Activated T-helper 1 cell treated with Interleukin-2 at 50 U/mL for 16 hours (primary cell): Measurements from ENCODE around the gene SCAPER.
"Not testable (repeated sequence)": the region's sequence is repeated elsewhere in the genome, so short reads cannot be mapped to it uniquely, and the experiment has no call there.

ENCODE experiments used
- DNase-seq: peaks from one replicate; pipeline ENCODE4 v3.0.0-alpha.2; 2020; ENCODE audit warnings: low read depth

Gene SCAPER

GRCh38 chr15:76321602-76322001, 583.5 kb downstream of the SCAPER start:
- no peak for DNase-seq

GRCh38 chr15:76321171-76321570, 584.0 kb downstream of the SCAPER start:
- DNase-seq = no peak

DNA sequence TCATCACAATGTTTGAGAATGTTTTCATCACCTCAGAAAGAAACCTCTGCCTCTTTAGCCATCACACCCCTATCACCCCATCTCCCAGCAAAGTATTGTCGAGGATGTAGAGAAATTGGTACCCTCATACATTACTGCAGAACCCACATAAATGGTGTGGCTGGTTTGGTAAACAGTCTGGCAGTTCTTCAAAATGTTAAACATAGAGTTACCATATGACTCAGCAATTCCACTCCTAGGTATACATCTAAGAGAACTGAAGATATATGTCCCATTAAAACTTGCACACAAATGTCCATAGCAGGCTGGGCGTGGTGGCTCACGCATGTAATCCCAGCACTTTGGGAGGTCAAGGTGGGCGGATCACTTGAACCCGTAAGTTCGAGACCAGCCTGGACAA, 585.1 kb downstream of the SCAPER start:
- DNase-seq = no peak

GRCh38 chr15:76313731-76314130, 591.4 kb downstream of the SCAPER start:
- DNase-seq = no peak

GRCh38 chr15:76313175-76313567, 592.0 kb downstream of the SCAPER start:
- DNase-seq = not testable (repeated sequence)

GRCh38 chr15:76312540-76313174, 592.5 kb downstream of the SCAPER start:
- DNase-seq = no peak

DNA sequence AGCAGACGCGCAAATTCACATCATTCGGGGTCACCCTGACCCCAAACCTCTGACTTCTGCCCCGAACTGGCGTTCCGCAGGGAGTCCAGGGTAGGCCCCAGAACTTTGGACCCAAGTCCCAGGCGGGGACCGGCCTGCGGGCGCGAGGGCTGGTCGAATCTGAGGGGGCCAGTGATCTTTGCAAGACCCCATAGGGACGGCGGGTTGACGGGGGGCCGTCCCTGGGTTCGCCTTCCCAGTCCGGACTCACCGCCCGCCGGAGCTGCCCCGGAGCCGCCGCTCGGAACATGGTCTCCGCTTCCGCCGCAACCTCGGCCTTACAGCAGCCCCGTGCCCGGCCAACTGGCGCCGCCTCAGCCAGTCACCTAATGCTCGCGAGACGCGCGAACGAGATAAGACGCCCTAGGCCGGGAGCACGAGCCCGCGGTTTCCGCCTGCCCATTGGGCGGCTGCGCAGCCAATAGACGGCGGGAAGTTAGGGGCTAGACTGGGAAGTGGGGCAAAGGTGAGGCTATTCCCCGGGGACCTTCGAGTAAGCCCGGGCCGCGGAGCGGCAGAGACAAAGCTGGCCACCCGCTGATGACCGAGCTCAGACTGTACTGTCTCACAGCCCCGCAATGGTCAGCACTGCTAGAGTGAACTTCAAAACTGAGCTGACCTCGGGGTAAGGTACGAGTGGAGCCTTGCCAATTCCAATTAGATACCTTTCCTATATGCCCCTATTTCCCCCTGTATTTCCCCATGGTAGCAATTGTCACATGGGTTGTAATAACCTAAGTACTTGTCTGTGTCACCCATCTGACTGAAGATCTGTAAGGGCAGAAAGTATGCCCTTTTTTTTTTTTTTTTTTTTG, 593.8 kb downstream of the SCAPER start, which contains the start of gene ETFA:
TSS of gene ETFA (minus strand) at position 370 of the 854 bp plus-strand sequence. CDS start at position 289, 81 bp downstream.
- peak; percentile 74 for DNase-seq

DNA sequence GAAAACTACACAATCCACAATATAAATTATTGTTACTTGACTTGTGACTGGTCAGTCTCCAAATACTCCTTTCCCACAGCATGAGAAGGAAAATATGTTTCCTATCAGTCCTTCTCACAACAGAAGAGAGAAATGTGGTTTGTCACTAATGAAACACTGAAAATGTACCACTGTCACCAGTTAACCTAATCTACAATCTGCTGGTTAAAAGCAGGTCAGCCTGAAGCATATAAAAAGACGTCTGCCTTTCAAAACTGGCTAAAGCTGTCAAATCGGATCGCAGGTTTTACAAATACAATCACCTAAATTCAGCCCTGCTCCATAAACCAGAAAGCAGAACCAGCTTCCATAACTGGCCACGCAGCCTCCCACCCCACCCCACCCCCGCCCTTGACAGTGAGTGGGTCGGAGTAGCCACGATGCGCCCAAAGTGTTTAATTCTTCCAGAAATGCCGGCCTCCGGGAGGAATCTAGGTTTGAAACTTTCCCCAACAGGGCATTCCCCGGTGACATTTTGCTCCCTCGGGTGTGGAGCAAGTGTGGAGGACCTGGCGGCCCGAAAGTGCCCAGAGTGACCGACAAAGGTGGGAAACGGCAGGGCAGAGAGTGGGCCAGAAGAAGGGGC, 594.6 kb downstream of the SCAPER start:
- no peak for DNase-seq

DNA sequence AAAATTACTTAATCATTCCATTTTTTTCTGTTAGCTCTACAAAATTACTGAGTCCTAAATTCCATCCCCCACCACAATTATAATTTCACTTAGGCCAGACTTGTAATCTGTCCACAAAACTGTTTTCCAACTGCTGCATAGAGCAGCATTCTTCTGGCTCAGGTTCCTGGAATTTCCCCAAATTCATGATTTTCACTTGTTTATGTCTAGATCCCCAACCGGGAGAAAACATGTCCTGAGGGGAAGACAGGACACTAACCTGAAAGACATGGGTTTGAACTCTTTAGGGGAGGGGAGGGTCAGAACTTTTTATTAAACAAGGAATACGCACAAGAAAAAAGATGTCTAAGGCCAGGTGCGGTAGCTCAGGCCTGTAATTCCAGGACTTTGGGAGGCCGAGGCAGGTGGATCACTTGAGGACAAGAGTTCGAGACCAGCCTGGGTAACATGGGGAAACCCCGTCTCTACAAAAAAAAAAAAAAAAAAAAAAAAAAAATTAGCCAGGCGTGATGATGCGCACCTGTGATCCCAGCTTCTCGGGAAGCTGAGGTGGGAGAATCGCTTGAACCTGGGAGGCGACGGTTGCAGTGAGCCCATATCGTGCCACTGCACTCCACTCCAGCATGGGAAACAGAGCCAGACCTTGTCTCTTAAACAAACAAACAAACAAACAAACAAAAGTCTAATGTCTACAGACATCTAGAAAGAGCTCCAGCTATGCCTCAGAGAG, 595.4 kb downstream of the SCAPER start:
- DNase-seq = no peak

GRCh38 chr15:76303909-76304308, 601.2 kb downstream of the SCAPER start:
- no peak for DNase-seq

DNA sequence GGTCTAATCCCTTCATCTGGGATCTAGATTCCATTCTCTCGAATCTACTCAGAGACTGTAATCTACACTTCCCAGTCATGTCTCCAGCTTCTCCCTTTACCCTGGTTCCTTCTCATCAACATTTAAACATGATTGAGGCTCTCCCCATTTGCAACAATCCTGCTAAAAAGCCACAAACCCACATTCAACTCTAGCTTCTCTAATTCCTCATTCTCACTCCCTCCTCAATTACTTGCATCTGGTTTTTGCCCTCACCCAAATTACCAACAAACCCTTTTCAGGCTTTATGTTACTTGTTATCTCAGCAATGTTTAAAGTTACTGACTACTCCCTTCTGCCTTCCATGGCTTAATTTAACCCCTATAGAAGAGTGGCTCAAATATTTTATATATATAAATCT, 605.4 kb downstream of the SCAPER start:
- DNase-seq = no peak

GRCh38 chr15:76298986-76299385, 606.2 kb downstream of the SCAPER start:
- DNase-seq = no peak

GRCh38 chr15:76297951-76298350, 607.2 kb downstream of the SCAPER start:
- DNase-seq = not testable (repeated sequence)
